ENCODE data around the gene SHF. TPM values are rescaled to one million over a fixed set of nuclear protein-coding genes. Genes with fewer than 3 reads are reported as not detected.

Gene SHF
- polyA plus RNA-seq, 3 donors = 0.58 to 0.70 (median 0.67) TPM

- peaks cover 18% of the 10 kb centered on the region in 2 donors for H3K4me1 ChIP-seq (ENCODE audit: control insufficient read depth in 1 of 2, insufficient read depth in 2 of 2, low read length in 2 of 2)
- H3K79me2 ChIP-seq (ENCODE audit: insufficient read depth, low read length) = no peaks in the 10 kb centered on the region
- 93% methylated on average over 3 of the region's 8 CpGs for WGBS (ENCODE audit: insufficient coverage)
- intact Hi-C loops (cut with micrococcal nuclease) = no loop called here
- peaks cover 0 to 15% of the 10 kb centered on the region in 2 donors for H3K36me3 Mint-ChIP-seq
- no peaks in the 10 kb centered on the region for H4K20me1 ChIP-seq (ENCODE audit: insufficient read depth, low read length)
- no peak overlapping the region for H2AFZ ChIP-seq (ENCODE audit: insufficient read depth, low read depth, low read length, poor library complexity, severe bottlenecking)
- no peaks in the 10 kb centered on the region for H3K9me3 ChIP-seq (replicated peaks in 1 of 2; ENCODE audit: control insufficient read depth in 1 of 2, insufficient read depth in 1 of 2, low read length in 2 of 2)
- TF ChIP-seq CTCF (IDR thresholded peaks at IDR 0.05) = no peak
- H3K9me3 Mint-ChIP-seq = peaks cover 0 to 8% (median 2%) of the 10 kb centered on the region in 7 donors
- H3K4me3 Mint-ChIP-seq = no peak overlapping the region
- H3K27ac ChIP-seq (ENCODE audit: low read depth in 1 of 2, low read length in 2 of 2) = no peak overlapping the region
- H3K36me3 ChIP-seq (replicated peaks in 1 of 2; ENCODE audit: control insufficient read depth in 1 of 2, insufficient read depth in 2 of 2, low read length in 2 of 2) = no peaks in the 10 kb centered on the region
- H3K27ac Mint-ChIP-seq = peak overlapping the region in 1 of 7 donors; percentile 54
- DNase-seq = no peak
- H3K4me1 Mint-ChIP-seq = peaks cover 22% of the 10 kb centered on the region
- no peak overlapping the region for H3K4me3 ChIP-seq (replicated peaks in 1 of 3; ENCODE audit: low read depth in 2 of 3, low read length in 3 of 3)
- H3K27me3 ChIP-seq (ENCODE audit: control insufficient read depth in 2 of 2, insufficient read depth in 2 of 2, low read length in 2 of 2) = peaks cover 4 to 24% of the 10 kb centered on the region in 2 donors
- H3K9ac ChIP-seq (ENCODE audit: insufficient read depth, low read length, poor library complexity, severe bottlenecking) = no peak overlapping the region
- H3K27me3 Mint-ChIP-seq (ENCODE audit: low read depth in 3 of 3) = peaks cover 28 to 33% (median 32%) of the 10 kb centered on the region in 3 donors
- no peak overlapping the region for H3K4me2 ChIP-seq (replicated peaks; ENCODE audit: extremely low read depth, low read length, poor library complexity, severe bottlenecking)
Measured at GRCh38 chr15:45185903-45186770, 1.6 kb downstream of the SHF start.

- Histone ChIP-seq H3K27me3 (ENCODE audit: control insufficient read depth in 2 of 2, insufficient read depth in 2 of 2, low read length in 2 of 2) (peaks cover 4 to 24% of the 10 kb centered on the region in 2 donors), H3K9ac (ENCODE audit: insufficient read depth, low read length, poor library complexity, severe bottlenecking) (no peak overlapping the region), H2AFZ (ENCODE audit: insufficient read depth, low read depth, low read length, poor library complexity, severe bottlenecking) (no peak overlapping the region), H3K36me3 (replicated peaks in 1 of 2; ENCODE audit: control insufficient read depth in 1 of 2, insufficient read depth in 2 of 2, low read length in 2 of 2) (no peaks in the 10 kb centered on the region), H4K20me1 (ENCODE audit: insufficient read depth, low read length) (no peaks in the 10 kb centered on the region), H3K79me2 (ENCODE audit: insufficient read depth, low read length) (no peaks in the 10 kb centered on the region), H3K4me2 (replicated peaks; ENCODE audit: extremely low read depth, low read length, poor library complexity, severe bottlenecking) (no peak overlapping the region), H3K4me1 (ENCODE audit: control insufficient read depth in 1 of 2, insufficient read depth in 2 of 2, low read length in 2 of 2) (peaks cover 20 to 21% of the 10 kb centered on the region in 2 donors), H3K4me3 (replicated peaks in 1 of 3; ENCODE audit: low read depth in 2 of 3, low read length in 3 of 3) (no peak overlapping the region), H3K9me3 (replicated peaks in 1 of 2; ENCODE audit: control insufficient read depth in 1 of 2, insufficient read depth in 1 of 2, low read length in 2 of 2) (no peaks in the 10 kb centered on the region), H3K27ac (ENCODE audit: low read depth in 1 of 2, low read length in 2 of 2) (no peak overlapping the region)
- H3K4me3 Mint-ChIP-seq = no peak overlapping the region
- peaks cover 31 to 32% (median 32%) of the 10 kb centered on the region in 3 donors for H3K27me3 Mint-ChIP-seq (ENCODE audit: low read depth in 3 of 3)
- peaks cover 0 to 15% of the 10 kb centered on the region in 2 donors for H3K36me3 Mint-ChIP-seq
- 100% methylated on average over 1 of the region's 3 CpGs for WGBS (ENCODE audit: insufficient coverage)
- intact Hi-C loops (cut with micrococcal nuclease) = no loop called here
- H3K4me1 Mint-ChIP-seq = peaks cover 27% of the 10 kb centered on the region
- no peak for DNase-seq
- no peak for TF ChIP-seq CTCF (IDR thresholded peaks at IDR 0.05)
- H3K9me3 Mint-ChIP-seq = peaks cover 0 to 11% (median 2%) of the 10 kb centered on the region in 7 donors
- no peak overlapping the region for H3K27ac Mint-ChIP-seq
Measured at GRCh38 chr15:45185069-45185779, 2.5 kb downstream of the SHF start.
